Right lobe of liver (tissue), 6 donors: ENCODE data around the gene INTS1. TPM values are rescaled to one million over a fixed set of nuclear protein-coding genes. Genes with fewer than 3 reads are reported as not detected.
"Not testable (repeated sequence)": the region's sequence is repeated elsewhere in the genome, so short reads cannot be mapped to it uniquely, and the experiment has no call there.

Source experiments
- ATAC-seq, 4 donors: fragments of 200-7000 bp; cut with Tn5 transposase; one replicate each; pipeline ENCODE4 v1.9.1; 2020; ENCODE audit warnings: mild to moderate bottlenecking in 4 of 4, moderate library complexity in 4 of 4
- DNase-seq, 3 donors: peaks; one replicate each; pipeline ENCODE4 v3.0.0-alpha.2; 2020
- H3K27ac ChIP-seq, 3 donors: fragments of 200-600 bp; one replicate each; pipeline ENCODE4 v1.8.0; 2022
- H3K27me3 ChIP-seq, 2 donors: fragments of 200-600 bp; one replicate each; pipeline ENCODE4 v1.8.0; 2022
- H3K36me3 ChIP-seq, 4 donors: fragments of 200-600 bp; sonication (generic) in 1 of 4; one replicate each; pipeline versions ENCODE4 v1.5.1 to v1.8.0; 2017 to 2022; ENCODE audit warnings: control low read depth in 1 of 4
- H3K4me1 ChIP-seq, 4 donors: fragments of 200-600 bp; sonication (generic) in 1 of 4; one replicate each; pipeline versions ENCODE4 v1.5.1 to v1.8.0; 2017 to 2022; ENCODE audit warnings: control low read depth in 1 of 4
- H3K4me3 ChIP-seq, 3 donors: fragments of 200-600 bp; one replicate each; pipeline ENCODE4 v1.8.0; 2022
- H3K9me3 ChIP-seq, 4 donors: fragments of 200-600 bp; sonication (generic) in 1 of 4; one replicate each; pipeline versions ENCODE4 v1.5.1 to v1.8.0; 2017 to 2022; ENCODE audit warnings: control low read depth in 1 of 4
- POLR2A ChIP-seq: fragments of 450-650 bp; IDR thresholded peaks from one replicate; pipeline ENCODE4 v1.6.1; 2017; ENCODE audit warnings: antibody characterized with exemption, mild to moderate bottlenecking
- WGBS: methylation state at CpG from one replicate; pipeline ENCODE4 v1.1.6; 2018; ENCODE audit warnings: low coverage, low lambda C conversion rate; ENCODE audit not compliant: insufficient coverage; ENCODE audit errors: missing lambda C conversion rate; 5-methylcytosine and 5-hydroxymethylcytosine counted together
- intact Hi-C, 2 donors: fragments of 100-400 bp; cut with DNase I; formaldehyde crosslinking; loops; one replicate each; pipeline versions ENCODE4 v1.11.2 to v1.14.1; 2022
- total RNA-seq, 6 experiments: library from RNA; depleted of rRNA in 2 of 6; stranded (reverse); fragments of >200 nt in 2 of 6; fragmentation: NEBNext Ultra II Directional in 3 of 6; extraction: Animal tissue kit (Norgen Biotek cat#: 25700) in 3 of 6; gene quantifications; one replicate each; pipeline versions ENCODE4 v1.1.0 to v1.2.4, GENCODE V29; 2016 to 2023
- TF ChIP-seq, protein P1 (sequence below), 4 donors: fragments of 200-600 bp in 3 of 4; fragments of 450-650 bp in 1 of 4; IDR thresholded peaks; one replicate each; pipeline versions ENCODE4 v1.5.1 to v1.8.0; 2016 to 2022; ENCODE audit warnings: antibody characterized with exemption in 4 of 4, mild to moderate bottlenecking in 2 of 4
- donor health status: DM: no; HTN: yes; CAD: no.
- donor health status: DM: no; HTN: no; CAD: no.
- donor health status: DM: no; HTN: no; CAD: no.
- donor health status: DM: no; HTN: yes; CAD: no.
- donor health status: DM: no; HTN: yes; CAD: no.

Gene INTS1
- total RNA-seq, 6 experiments from 2014 or later: 30.1 to 49.6 (median 41.2) TPM

- ATAC-seq (no peak), DNase-seq (no peak)
- Histone ChIP-seq H3K9me3 (no peaks in the 10 kb centered on the region), H3K4me1 (no peaks in the 10 kb centered on the region), H3K27ac (no peak overlapping the region), H3K36me3 (peaks cover 0 to 5% (median 0%) of the 10 kb centered on the region in 4 donors), H3K4me3 (no peak overlapping the region), H3K27me3 (no peaks in the 10 kb centered on the region)
- TF ChIP-seq, protein P1, sequence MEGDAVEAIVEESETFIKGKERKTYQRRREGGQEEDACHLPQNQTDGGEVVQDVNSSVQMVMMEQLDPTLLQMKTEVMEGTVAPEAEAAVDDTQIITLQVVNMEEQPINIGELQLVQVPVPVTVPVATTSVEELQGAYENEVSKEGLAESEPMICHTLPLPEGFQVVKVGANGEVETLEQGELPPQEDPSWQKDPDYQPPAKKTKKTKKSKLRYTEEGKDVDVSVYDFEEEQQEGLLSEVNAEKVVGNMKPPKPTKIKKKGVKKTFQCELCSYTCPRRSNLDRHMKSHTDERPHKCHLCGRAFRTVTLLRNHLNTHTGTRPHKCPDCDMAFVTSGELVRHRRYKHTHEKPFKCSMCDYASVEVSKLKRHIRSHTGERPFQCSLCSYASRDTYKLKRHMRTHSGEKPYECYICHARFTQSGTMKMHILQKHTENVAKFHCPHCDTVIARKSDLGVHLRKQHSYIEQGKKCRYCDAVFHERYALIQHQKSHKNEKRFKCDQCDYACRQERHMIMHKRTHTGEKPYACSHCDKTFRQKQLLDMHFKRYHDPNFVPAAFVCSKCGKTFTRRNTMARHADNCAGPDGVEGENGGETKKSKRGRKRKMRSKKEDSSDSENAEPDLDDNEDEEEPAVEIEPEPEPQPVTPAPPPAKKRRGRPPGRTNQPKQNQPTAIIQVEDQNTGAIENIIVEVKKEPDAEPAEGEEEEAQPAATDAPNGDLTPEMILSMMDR (IDR thresholded peaks at IDR 0.05): no peak
- TF ChIP-seq POLR2A: no peak
- 80% methylated on average over 1 of the region's 24 CpGs for WGBS
- intact Hi-C loops: no loop called here
Measured at GRCh38 chr7:1444925-1445322, 59.3 kb downstream of the INTS1 start.

GRCh38 chr7:1444214-1444924 is 59.8 kb downstream of the INTS1 start:
- intact Hi-C loops: no loop called here
- TF ChIP-seq POLR2A: no peak
- TF ChIP-seq, protein P1 (IDR thresholded peaks at IDR 0.05): no peak
- Histone ChIP-seq H3K9me3 (no peaks in the 10 kb centered on the region), H3K4me3 (no peak overlapping the region), H3K27ac (no peak overlapping the region), H3K36me3 (peaks cover 0 to 5% (median 0%) of the 10 kb centered on the region in 4 donors), H3K27me3 (no peaks in the 10 kb centered on the region), H3K4me1 (no peaks in the 10 kb centered on the region)
- no peak for DNase-seq
- no peak for ATAC-seq
- WGBS: 93% methylated on average over 13 of the region's 45 CpGs

DNA sequence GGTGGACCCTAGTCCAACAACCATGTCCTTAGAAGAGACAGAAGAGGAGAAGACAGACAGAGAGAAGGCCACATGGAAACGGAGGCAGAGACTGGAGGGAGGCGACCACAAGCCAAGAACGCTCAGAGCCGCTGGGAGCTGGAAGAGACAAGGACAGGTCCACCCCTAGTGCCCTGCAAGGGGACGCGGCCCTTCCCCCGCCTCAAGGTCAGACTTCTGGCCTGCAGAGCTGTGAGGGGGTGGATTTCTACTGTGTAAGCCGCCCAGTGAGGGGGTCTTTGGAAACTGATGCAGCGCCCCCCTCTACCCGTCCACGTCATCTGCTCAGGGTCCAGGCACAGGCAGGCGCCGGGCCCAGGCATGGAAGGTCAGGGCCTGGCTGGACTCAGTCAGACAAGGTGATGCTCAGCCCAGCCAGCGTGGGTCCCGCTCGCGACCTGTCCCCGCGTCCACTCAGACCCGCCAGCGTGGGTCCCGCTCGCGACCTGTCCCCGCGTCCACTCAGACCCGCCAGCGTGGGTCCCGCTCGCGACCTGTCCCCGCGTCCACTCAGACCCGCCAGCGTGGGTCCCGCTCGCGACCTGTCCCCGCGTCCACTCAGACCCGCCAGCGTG is 60.5 kb downstream of the INTS1 start:
- H3K36me3 ChIP-seq, H3K27me3 ChIP-seq, H3K27ac ChIP-seq, DNase-seq, H3K4me3 ChIP-seq, H3K4me1 ChIP-seq, intact Hi-C loops, ATAC-seq, H3K9me3 ChIP-seq: not testable (repeated sequence)
- WGBS: 95% methylated on average over 4 of the region's 42 CpGs

DNA sequence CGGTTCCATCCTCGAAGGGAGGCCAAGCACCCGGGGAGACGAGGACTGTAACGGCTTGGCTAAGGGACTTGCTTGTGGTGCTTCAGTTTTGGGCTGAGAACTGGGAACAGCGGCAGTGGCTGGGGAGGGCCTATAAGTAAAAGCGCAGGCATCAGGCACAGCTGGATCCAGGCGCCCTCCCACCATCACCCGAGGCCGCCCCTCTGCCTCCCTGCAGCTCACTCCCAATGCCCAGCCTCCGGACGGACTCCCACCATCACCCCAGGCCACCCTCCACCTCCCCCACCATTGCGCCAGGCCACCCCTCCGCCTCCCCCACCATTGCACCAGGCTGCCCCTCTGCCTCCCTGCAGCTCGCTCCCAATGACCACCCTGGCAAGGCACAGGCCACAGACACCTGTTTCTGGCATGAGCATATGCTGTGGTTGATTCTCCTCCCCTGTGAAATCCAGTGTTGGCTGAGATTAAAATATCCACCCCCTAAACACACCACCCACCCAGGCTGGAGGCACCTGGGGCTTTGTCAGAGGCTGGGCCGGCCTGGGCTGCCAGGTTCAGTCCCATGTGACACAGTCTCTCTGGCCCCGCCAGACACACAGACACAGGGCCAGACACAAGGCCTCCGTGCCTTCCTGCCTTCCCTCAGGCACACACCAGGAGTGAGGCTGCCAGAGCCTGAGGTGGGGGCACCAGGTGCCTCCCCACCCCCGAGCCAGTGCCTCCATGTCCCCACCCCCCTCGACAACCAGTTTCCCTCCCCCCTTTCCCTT is 61.6 kb downstream of the INTS1 start:
- Histone ChIP-seq H3K36me3 (peaks cover 0 to 5% (median under 1%) of the 10 kb centered on the region in 4 donors), H3K27me3 (no peaks in the 10 kb centered on the region), H3K4me1 (no peaks in the 10 kb centered on the region), H3K27ac (no peak overlapping the region), H3K9me3 (no peaks in the 10 kb centered on the region), H3K4me3 (no peak overlapping the region)
- no peak for DNase-seq
- WGBS: 100% methylated on average over 2 of the region's 20 CpGs
- intact Hi-C loops: no loop called here
- no peak for ATAC-seq
- TF ChIP-seq POLR2A: no peak
- TF ChIP-seq, protein P1 (IDR thresholded peaks at IDR 0.05): no peak
